Glutamatergic neuron (in vitro differentiated cells): ENCODE results near the gene GALNT9. TPM values are rescaled to one million over a fixed set of nuclear protein-coding genes. Genes with fewer than 3 reads are reported as not detected.

Experiments used
- DNase-seq: peaks from one replicate; pipeline ENCODE4 v3.0.0; 2022
- H3K27ac Mint-ChIP-seq: one replicate; pipeline ENCODE4 v1.8.0; 2020; ENCODE audit warnings: mild to moderate bottlenecking, mixed read lengths, inconsistent platforms; ENCODE audit not compliant: unreplicated experiment
- H3K27me3 Mint-ChIP-seq: one replicate; pipeline ENCODE4 v1.8.0; 2020; ENCODE audit warnings: mild to moderate bottlenecking, moderate library complexity, mixed read lengths, inconsistent platforms; ENCODE audit not compliant: unreplicated experiment
- H3K36me3 Mint-ChIP-seq: one replicate; pipeline ENCODE4 v1.8.0; 2020; ENCODE audit warnings: mild to moderate bottlenecking, mixed read lengths, inconsistent platforms; ENCODE audit not compliant: unreplicated experiment
- H3K4me1 Mint-ChIP-seq: one replicate; pipeline ENCODE4 v1.8.0; 2020; ENCODE audit warnings: mild to moderate bottlenecking, low read depth, mixed read lengths, inconsistent platforms; ENCODE audit not compliant: unreplicated experiment
- H3K4me3 Mint-ChIP-seq: one replicate; pipeline ENCODE4 v1.8.0; 2020; ENCODE audit warnings: mild to moderate bottlenecking, mixed read lengths, inconsistent platforms; ENCODE audit not compliant: unreplicated experiment
- H3K9me3 Mint-ChIP-seq: one replicate; pipeline ENCODE4 v1.8.0; 2020; ENCODE audit warnings: mild to moderate bottlenecking, moderate library complexity, mixed read lengths, inconsistent platforms; ENCODE audit not compliant: unreplicated experiment
- total RNA-seq: library from RNA; stranded (reverse); fragmentation: NEBNext Ultra II Directional; extraction: Animal tissue kit (Norgen Biotek cat#: 25700); gene quantifications from one replicate; pipeline ENCODE4 v1.2.1, GENCODE V29; 2021; ENCODE audit not compliant: unreplicated experiment
- TF ChIP-seq, protein P1 (sequence below): fragments of 200-600 bp; sonication (generic); IDR thresholded peaks from one replicate; pipeline ENCODE4 v1.5.0; 2021; ENCODE audit not compliant: partially characterized antibody, unreplicated experiment

GALNT9 gene
- total RNA-seq, 1 donor from 2014 or later: 13.7 TPM

DNA sequence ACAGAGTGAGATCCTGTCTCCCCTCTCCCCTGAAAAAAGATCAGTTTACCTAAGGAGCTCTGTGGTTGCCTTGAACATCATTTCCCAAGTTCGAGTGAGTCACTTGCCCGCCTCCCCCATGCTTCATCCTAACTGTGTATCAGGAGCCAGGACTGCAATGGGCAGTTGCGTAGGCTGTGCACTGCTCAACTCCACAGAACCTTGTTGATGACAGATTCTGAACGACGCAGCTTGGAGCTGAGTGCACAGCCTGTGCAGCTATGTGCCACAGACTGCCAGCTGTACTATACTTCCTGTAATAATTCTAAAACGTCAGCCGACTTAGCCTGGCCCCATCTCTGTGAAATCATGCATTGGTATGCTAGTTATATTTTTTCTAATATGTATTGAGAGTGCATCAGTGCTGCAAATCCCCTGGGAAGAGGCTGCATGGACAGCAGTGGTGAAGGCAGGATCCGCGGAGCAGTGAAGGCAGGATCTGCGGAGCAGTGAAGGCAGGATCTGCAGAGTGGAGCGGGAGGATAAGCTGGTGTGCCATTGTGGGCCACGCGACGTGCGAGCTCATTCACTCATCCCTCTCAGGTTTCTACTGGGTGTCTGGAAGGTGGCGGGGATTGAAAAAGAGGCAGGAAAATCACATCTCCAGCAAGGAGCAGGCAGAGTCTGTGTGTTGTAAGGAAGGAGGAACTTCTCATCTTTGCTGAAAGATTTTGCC lies 80.8 kb downstream of the GALNT9 start:
- Mint-ChIP-seq H3K4me1 (peaks cover 13% of the 10 kb centered on the region), H3K9me3 (peaks cover 1% of the 10 kb centered on the region), H3K27ac (no peak overlapping the region), H3K27me3 (peaks cover 6% of the 10 kb centered on the region), H3K36me3 (no peaks in the 10 kb centered on the region), H3K4me3 (no peak overlapping the region)
- DNase-seq: peak; percentile 20
- TF ChIP-seq, protein P1, sequence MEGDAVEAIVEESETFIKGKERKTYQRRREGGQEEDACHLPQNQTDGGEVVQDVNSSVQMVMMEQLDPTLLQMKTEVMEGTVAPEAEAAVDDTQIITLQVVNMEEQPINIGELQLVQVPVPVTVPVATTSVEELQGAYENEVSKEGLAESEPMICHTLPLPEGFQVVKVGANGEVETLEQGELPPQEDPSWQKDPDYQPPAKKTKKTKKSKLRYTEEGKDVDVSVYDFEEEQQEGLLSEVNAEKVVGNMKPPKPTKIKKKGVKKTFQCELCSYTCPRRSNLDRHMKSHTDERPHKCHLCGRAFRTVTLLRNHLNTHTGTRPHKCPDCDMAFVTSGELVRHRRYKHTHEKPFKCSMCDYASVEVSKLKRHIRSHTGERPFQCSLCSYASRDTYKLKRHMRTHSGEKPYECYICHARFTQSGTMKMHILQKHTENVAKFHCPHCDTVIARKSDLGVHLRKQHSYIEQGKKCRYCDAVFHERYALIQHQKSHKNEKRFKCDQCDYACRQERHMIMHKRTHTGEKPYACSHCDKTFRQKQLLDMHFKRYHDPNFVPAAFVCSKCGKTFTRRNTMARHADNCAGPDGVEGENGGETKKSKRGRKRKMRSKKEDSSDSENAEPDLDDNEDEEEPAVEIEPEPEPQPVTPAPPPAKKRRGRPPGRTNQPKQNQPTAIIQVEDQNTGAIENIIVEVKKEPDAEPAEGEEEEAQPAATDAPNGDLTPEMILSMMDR: no peak

DNA sequence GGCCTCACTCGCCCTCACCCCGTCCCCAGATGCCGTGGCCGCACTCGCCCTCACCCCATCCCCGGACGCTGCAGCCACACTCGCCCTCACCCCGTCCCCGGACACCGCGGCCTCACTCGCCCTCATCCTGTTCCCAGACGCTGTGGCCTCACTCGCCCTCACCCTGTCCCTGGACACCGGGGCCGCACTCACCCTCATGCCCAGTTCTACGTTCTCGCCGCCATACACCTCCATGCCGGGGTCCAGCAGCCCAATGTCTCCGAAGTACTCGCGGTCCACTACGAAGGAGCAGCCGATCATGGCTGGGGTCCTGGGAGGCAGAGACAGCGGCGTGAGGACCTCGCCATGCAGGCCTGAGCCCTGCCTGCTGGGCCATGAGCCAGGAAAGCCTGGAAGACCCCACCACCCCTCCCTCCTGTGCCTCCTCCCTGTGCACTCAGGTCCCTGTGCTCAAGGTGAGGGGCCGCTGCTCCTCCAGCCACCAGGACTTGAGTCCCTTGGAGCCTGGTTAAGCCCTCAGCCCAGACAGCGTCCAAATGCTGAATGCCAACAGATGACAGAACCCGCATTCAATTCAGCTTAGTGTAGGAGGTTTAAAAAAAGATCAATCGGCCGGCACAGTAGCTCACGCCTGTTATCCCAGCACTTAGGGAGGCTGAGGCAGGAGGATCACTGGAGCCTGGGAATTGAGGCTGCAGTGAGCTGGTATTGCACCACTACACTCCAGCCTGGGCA lies 81.5 kb downstream of the GALNT9 start:
- H3K36me3 Mint-ChIP-seq: no peaks in the 10 kb centered on the region

DNA sequence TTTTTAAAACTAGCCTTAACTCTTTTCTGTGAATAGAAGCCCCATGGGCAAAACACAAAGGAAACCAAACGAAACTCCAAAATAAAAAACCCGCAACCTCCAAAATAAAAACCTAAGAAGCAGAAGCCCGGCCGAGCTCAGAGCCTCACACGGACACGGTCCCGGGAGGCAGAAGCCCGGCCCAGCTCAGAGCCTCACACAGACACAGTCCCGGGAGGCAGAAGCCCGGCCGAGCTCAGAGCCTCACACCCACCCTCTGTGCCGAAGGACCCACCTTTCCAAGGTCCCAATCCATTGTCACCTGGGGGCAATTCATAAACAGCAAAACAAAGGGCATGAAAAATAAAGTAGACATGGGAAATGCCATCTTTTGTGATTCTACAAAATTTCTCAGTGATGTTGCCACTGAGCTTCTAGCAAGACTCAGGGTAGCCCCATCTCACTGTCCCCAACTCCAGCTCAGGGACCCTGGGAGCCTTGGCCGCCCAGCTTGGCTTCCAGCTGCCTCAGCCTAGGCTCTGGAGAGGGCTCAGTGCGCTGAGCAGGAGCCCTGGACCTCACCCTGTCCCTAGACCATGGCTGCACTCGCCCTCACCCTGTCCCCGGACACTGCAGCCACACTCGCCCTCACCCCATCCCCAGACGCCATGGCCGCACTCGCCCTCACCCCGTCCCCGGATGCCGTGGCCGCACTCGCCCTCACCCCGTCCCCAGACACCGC lies 82.2 kb downstream of the GALNT9 start:
- no peaks in the 10 kb centered on the region for H3K9me3 Mint-ChIP-seq

More for the DNA sequence above, 81.5 kb downstream of the GALNT9 start:
- DNase-seq: peak; percentile 4
- Mint-ChIP-seq H3K27ac (no peak overlapping the region), H3K4me1 (peaks cover 13% of the 10 kb centered on the region), H3K4me3 (no peak overlapping the region), H3K9me3 (no peaks in the 10 kb centered on the region), H3K27me3 (peaks cover 7% of the 10 kb centered on the region)
- TF ChIP-seq, protein P1: no peak

DNA sequence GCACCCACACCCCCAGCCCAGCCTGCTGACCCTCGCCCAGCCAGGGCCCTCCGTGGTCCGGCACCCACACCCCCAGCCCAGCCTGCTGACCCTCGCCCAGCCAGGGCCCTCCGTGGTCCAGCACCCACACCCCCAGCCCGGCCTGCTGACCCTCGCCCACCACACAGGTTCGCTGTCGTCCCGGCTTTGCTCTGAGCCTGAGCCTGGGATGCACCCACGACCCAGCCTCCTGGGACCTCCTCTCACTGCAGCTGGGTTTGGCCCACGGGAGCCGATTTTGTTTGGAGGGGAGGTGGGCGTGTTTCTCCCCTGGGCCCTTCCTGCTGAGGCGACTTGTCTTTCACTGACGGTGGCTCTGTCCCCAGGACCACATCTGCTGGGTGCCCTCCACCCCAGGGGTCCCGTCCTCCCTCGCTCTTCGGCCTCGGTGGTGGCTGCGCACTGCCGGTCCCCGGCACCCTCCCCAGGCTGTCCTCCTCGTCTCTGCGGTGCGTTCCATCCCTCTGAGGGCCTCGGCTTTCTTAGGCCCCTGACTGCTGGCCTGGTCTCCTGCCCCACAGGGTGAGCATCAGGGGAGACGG lies 83.8 kb downstream of the GALNT9 start:
- Mint-ChIP-seq H3K27me3 (peaks cover 7% of the 10 kb centered on the region), H3K27ac (no peak overlapping the region), H3K4me1 (peaks cover 13% of the 10 kb centered on the region), H3K36me3 (no peaks in the 10 kb centered on the region), H3K9me3 (no peaks in the 10 kb centered on the region), H3K4me3 (no peak overlapping the region)
- TF ChIP-seq, protein P1: no peak
- peak; percentile 13 for DNase-seq

More for the DNA sequence above, 82.2 kb downstream of the GALNT9 start:
- peak; percentile 17 for DNase-seq
- Mint-ChIP-seq H3K4me3 (no peak overlapping the region), H3K4me1 (peaks cover 13% of the 10 kb centered on the region), H3K27ac (no peak overlapping the region), H3K27me3 (peaks cover 7% of the 10 kb centered on the region), H3K36me3 (no peaks in the 10 kb centered on the region)
- TF ChIP-seq, protein P1: no peak
